Measurements from ENCODE around the gene DENND4A.

The DENND4A gene

GRCh38 chr15:65805019-65805745, 13.1 kb upstream of the DENND4A start:
- H3K36me3 ChIP-seq (ENCODE audit: low read length), result no peaks in the 10 kb centered on the region
- H3F3A ChIP-seq (ENCODE audit: insufficient read depth), result peaks cover 69% of the 10 kb centered on the region
- H3K9me2 ChIP-seq (replicated peaks; ENCODE audit: insufficient read depth, low read length), result no peaks in the 10 kb centered on the region
- TF ChIP-seq EZH2phosphoT487 (conservative IDR thresholded peaks at IDR 0.05; ENCODE audit: low read length), result no peak
- TF ChIP-seq, protein P1, sequence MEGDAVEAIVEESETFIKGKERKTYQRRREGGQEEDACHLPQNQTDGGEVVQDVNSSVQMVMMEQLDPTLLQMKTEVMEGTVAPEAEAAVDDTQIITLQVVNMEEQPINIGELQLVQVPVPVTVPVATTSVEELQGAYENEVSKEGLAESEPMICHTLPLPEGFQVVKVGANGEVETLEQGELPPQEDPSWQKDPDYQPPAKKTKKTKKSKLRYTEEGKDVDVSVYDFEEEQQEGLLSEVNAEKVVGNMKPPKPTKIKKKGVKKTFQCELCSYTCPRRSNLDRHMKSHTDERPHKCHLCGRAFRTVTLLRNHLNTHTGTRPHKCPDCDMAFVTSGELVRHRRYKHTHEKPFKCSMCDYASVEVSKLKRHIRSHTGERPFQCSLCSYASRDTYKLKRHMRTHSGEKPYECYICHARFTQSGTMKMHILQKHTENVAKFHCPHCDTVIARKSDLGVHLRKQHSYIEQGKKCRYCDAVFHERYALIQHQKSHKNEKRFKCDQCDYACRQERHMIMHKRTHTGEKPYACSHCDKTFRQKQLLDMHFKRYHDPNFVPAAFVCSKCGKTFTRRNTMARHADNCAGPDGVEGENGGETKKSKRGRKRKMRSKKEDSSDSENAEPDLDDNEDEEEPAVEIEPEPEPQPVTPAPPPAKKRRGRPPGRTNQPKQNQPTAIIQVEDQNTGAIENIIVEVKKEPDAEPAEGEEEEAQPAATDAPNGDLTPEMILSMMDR (IDR thresholded peaks at IDR 0.05; ENCODE audit: insufficient read depth, low read length, poor library complexity, severe bottlenecking), result no peak
- no peaks in the 10 kb centered on the region for H3K79me2 ChIP-seq (ENCODE audit: insufficient read depth, low read length)
- H4K20me1 ChIP-seq (ENCODE audit: low read depth, low read length), result no peaks in the 10 kb centered on the region
- H3K27me3 ChIP-seq (ENCODE audit: low read length), result no peaks in the 10 kb centered on the region
- H3K4me2 ChIP-seq (ENCODE audit: low read depth, low read length, poor library complexity, severe bottlenecking), result peak overlapping the region; percentile 83
- peak overlapping the region; percentile 57 for H2AFZ ChIP-seq (ENCODE audit: low read depth, low read length, severe bottlenecking)
- H3K4me3 ChIP-seq (ENCODE audit: insufficient read depth, low read length, poor library complexity, severe bottlenecking), result peak overlapping the region; percentile 56
- peak overlapping the region; percentile 99 for H3K27ac ChIP-seq (ENCODE audit: low read depth, low read length)
- H3K9me3 ChIP-seq (ENCODE audit: insufficient read depth, low read length), result no peaks in the 10 kb centered on the region
- peak overlapping the region; percentile 52 for H3K9ac ChIP-seq (ENCODE audit: low read length)

GRCh38 chr15:65804252-65804931, 12.3 kb upstream of the DENND4A start:
- Histone ChIP-seq H3K27ac (ENCODE audit: low read depth, low read length) (peak overlapping the region; percentile 99), H3K9ac (ENCODE audit: low read length) (peak overlapping the region; percentile 52), H4K20me1 (ENCODE audit: low read depth, low read length) (no peaks in the 10 kb centered on the region), H3K9me3 (ENCODE audit: insufficient read depth, low read length) (no peaks in the 10 kb centered on the region), H3K36me3 (ENCODE audit: low read length) (no peaks in the 10 kb centered on the region), H3K4me3 (ENCODE audit: insufficient read depth, low read length, poor library complexity, severe bottlenecking) (peak overlapping the region; percentile 24), H3F3A (ENCODE audit: insufficient read depth) (peaks cover 61% of the 10 kb centered on the region), H3K9me2 (replicated peaks; ENCODE audit: insufficient read depth, low read length) (no peaks in the 10 kb centered on the region), H3K4me2 (ENCODE audit: low read depth, low read length, poor library complexity, severe bottlenecking) (peak overlapping the region; percentile 83), H2AFZ (ENCODE audit: low read depth, low read length, severe bottlenecking) (peak overlapping the region; percentile 57), H3K27me3 (ENCODE audit: low read length) (no peaks in the 10 kb centered on the region), H3K79me2 (ENCODE audit: insufficient read depth, low read length) (no peaks in the 10 kb centered on the region)
- TF ChIP-seq, protein P1 (IDR thresholded peaks at IDR 0.05; ENCODE audit: insufficient read depth, low read length, poor library complexity, severe bottlenecking), result no peak
- no peak for TF ChIP-seq EZH2phosphoT487 (conservative IDR thresholded peaks at IDR 0.05; ENCODE audit: low read length)

DNA sequence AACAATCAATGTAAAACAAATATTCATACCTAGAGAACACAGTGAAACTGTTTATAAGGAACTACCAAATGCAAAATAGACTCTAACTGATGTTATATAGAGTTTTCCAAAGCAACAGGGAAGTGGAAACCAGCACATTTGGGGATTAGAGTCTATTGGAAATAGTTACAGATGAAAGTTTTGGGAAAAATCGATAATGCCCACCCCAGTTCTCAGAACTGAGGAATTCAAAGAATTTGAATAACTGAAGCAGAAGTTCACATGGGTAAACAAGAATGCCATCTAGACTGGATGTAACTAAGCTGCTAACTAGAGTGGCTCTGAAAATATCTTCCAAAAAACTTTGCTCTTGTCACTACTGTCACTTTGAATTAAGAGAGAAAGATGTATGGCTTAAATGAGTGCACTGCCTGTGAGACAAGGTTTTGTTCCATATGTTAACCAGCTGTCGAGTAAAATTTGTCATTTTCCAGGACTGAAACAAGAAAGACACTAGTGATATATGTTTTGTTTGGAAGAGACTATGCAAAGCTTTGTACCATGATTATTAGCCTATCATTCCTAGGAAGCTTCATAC, 9.2 kb upstream of the DENND4A start:
- Histone ChIP-seq H4K20me1 (ENCODE audit: low read depth, low read length) (no peaks in the 10 kb centered on the region), H3K36me3 (ENCODE audit: low read length) (no peaks in the 10 kb centered on the region), H3K9me3 (ENCODE audit: insufficient read depth, low read length) (no peaks in the 10 kb centered on the region), H3K9ac (ENCODE audit: low read length) (no peak overlapping the region), H3F3A (ENCODE audit: insufficient read depth) (peaks cover 44% of the 10 kb centered on the region), H3K4me2 (ENCODE audit: low read depth, low read length, poor library complexity, severe bottlenecking) (no peak overlapping the region), H3K4me3 (ENCODE audit: insufficient read depth, low read length, poor library complexity, severe bottlenecking) (no peak overlapping the region), H2AFZ (ENCODE audit: low read depth, low read length, severe bottlenecking) (no peak overlapping the region), H3K27ac (ENCODE audit: low read depth, low read length) (peak overlapping the region; percentile 16; the same call in 1 of the 2 replicates), H3K9me2 (replicated peaks; ENCODE audit: insufficient read depth, low read length) (no peaks in the 10 kb centered on the region), H3K27me3 (ENCODE audit: low read length) (no peaks in the 10 kb centered on the region), H3K79me2 (ENCODE audit: insufficient read depth, low read length) (no peaks in the 10 kb centered on the region)
- TF ChIP-seq, protein P1 (IDR thresholded peaks at IDR 0.05; ENCODE audit: insufficient read depth, low read length, poor library complexity, severe bottlenecking), result no peak
- TF ChIP-seq EZH2phosphoT487 (conservative IDR thresholded peaks at IDR 0.05; ENCODE audit: low read length), result no peak
